Activated T-helper 1 cell treated with Interleukin-2 at 50 U/mL for 16 hours (primary cell): ENCODE measurements around the gene HIVEP2.

Experiments used
- DNase-seq: peaks from one replicate; pipeline ENCODE4 v3.0.0-alpha.2; 2020; ENCODE audit warnings: low read depth

The HIVEP2 gene

DNA sequence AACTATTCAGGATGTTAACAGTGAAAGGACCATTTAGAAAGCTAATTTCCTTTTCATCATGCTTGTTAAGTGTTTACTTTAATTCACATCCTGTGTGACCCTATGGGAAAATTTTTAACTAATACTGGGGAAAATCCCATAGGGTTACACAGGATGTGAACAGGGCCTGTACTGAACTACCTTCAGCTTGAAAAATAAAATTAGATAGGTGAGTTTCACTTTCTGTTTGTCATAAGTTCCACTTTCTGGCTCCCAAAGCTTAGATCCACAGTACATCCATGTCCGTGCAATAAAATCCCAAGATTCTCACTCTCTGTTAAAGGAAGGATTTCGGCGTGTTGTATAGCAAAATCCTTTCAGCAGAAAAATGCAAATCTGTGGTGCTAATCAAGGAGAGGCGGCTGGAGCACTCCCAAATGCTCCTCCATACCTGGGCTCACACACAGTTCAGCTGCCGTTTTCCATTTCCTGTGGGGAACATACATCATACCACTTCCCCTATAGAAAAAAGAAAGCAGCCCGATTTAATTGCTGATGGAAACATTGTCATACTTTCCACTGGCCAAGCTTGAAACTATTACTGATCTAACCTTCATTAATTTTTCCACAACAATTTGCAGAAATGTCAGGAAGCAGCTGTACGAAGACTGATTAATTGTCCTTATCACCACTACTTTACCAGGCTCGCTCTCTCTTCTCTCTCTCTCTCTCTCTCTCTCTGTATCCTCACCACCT, 125.2 kb downstream of the HIVEP2 start:
- DNase-seq, result no peak

DNA sequence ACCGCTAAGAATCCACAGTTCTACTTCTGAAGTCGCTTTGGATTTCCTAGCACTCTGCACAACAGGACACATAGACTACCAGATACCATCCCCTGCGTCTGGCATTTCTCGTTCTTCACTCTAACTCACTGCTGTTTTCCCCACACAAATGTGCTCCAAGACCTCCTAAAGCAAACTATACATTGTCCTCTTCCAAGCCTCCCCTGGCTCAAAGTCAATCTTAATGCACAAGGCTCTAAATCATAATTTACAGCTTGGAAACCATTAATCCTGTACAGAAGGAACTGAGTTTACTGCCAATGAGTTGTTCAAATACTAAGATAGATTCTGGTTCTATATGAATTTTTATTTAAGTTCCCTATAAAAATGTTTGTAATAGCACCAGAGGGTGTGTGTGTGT, 128.5 kb downstream of the HIVEP2 start:
- no peak for DNase-seq

DNA sequence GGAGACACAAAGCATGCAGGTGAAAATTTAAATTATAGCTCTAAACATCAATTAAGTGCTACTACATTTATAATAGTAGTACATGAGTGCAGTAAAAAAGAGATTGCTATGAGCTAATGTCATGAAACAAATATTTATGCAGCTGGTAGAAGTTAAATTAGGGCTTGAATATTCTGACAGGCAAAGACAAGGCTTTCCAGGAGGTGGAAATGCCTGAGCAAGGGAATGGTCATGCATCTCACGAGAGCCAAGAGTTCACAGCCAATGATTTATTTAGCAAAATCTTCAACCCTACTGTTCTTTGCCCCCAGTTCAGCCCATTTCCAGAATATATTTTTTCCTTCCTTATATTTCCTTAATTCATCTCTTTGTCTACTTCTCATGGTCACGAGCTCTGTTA, 128.9 kb downstream of the HIVEP2 start:
- DNase-seq, result no peak

DNA sequence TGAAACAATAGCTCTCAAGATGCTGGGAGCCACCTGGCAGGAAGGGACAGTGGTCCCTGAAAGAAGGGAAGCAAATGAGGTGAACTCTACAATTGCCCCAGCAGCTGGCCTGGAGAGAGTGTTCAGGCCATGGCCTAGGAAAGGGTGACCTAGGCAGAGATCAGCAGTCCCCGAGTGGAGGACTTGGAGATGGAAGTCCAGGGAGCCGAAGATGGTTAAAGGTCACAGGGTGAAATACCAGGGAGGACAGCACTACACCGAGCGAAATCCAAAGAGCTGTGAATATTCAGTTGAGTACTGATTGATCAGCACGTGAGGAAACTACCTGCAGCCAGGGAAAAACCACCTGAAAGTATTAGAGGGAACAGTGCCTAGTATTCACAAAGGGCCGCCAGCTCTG, 133.1 kb downstream of the HIVEP2 start:
- DNase-seq, result no peak

DNA sequence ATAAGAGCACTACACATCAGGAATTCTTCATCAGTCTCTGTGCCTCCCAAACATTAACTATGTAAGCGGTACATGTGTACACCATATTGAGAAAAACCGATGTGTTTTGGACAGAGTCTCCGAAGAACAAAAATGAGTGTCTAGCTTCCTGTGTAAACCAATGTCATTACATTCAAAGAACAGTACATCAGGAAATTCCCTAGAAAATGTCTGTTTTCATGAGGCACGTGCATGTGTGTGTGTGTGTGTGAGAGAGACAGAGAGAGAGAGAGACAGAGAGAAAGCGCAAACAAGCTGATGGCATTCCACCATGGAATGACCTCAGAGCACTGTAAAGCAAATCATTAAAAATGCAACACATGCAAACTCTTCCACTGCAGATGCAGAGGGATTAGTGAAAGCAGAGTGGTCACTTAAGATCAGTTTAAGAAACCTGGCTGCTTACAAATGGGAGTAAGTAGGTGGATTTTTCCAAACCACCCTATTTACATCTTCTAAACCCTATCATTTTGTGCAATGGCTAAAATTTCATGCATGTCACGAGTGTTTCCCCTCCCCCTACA, 133.9 kb downstream of the HIVEP2 start:
- no peak for DNase-seq

DNA sequence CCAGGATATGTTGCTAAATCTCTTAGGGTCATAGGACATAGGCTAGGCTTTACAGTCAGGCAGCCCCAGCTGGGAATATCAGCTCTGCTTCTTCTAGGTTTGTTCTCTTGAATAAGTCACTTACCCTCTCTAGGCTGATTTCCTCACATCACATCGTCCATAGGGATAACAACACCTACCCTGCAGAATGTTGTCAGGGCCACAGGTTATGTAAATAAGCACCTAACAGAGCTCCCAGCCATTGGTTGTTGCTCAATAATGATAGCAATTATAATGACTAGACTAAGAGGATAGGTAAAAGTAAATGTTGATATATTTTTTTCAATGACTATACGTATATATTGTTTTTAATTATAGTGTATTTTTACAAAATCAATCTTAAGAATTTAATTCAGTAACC, 135.0 kb downstream of the HIVEP2 start:
- DNase-seq, result no peak

DNA sequence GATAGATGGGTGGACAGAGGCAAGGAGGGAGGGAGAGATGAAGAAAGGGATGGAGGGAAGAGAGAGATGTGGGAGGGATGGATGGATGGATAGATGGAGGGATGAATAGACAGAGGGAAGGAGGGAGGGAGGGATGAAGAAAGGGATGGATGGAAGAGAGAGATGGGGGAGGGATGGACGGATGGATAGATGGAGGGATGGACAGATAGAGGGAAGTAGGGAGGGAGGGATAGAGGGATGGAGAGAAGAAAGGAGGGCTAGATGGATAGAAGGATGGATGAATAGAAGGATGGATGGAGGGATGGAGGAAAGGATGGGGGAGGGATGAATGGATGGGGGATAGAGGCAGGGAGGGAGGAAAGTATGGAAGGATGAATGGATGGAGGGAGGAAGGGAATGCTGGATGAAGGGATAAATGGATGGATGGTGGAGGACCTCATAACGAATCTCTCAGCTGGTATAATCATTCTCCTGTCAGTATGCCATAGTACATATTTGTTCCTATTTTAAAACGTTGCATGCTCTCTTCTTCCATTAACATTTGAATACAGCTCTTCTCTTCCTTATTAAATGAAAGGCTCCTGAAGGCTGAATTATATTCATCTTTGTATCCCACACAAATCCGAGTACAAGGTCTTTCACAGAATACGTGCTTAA, 136.4 kb downstream of the HIVEP2 start:
- DNase-seq, result no peak

DNA sequence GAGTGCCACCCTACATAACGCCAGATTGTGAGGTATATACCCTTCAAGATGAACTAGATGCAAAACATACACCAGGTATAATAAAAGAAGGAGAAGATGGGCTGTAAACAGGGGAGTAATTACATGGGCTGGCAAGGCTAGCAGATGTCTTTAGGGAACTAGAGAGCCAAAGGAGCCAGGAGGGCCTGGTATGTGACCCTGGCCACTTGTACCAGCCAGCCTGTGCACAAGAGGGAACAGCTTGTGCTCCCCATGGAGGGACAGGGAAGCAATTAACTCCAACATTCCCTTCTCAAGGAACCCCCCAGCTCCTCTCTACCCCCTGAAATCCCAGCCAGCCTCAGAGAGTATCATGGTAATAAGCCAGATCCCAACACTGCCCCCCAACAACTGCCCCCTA, 139.9 kb downstream of the HIVEP2 start:
- no peak for DNase-seq

DNA sequence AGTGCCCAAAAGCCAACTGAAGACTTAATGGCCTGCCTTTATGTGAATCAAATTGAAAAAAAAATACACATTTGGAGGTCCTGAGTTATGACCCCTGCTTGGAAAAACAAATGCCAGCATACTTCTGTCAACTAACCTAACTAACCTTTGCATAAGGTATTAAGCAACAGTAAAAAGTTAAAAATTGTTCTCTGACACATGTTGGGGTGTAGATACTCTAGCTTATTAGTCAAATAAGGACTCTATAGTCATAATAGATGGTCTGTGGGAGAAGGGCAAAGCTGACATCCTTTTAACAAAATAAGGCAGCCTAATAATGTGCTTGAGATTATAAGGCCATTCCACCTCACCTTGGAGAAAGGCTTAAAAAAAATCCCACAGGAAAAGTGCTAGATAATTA, 140.5 kb downstream of the HIVEP2 start:
- DNase-seq, result no peak

DNA sequence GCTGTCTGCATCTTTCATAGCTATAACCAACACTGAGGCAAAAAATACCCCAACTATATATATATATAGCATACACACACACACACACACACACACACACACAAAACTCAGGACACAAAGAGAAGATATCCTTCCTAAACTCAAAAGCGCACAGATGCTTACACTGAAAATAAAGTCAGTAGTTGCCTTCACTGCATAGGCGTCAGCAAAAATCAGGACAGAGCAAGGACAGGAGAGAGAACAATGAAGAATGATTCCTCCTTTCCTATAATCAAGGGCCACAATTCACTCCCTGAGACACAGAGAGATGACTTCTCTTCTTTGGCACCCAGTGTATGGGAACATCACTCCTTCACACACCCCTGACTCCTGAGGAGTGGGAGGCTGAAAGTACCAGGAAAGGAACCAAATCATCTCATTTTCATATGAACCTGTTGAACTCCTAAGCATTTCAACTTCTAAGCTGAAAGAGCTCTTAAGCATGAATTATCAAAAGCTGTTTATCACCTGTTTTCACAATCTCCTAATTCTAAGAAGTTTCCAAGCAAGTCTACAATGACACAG, 141.4 kb downstream of the HIVEP2 start:
- no peak for DNase-seq

DNA sequence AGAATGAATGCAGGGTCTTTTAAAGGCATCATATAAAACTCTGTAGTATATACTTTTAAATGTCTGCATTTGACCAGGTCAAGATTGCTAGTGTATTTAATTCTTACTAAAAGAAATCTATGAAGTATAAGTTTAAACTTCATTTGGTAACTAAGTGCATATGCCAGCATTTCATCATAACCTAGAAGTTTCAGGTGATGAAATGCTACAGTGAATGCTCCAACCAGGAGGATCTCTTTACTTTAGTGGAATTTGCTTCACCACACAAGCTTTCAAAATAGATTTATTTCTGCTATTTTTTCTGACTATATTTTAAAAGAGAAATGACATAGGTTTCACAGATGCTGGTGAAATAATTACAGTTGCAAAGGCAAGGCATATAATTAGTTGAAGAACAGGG, 141.9 kb downstream of the HIVEP2 start:
- DNase-seq, result no peak

DNA sequence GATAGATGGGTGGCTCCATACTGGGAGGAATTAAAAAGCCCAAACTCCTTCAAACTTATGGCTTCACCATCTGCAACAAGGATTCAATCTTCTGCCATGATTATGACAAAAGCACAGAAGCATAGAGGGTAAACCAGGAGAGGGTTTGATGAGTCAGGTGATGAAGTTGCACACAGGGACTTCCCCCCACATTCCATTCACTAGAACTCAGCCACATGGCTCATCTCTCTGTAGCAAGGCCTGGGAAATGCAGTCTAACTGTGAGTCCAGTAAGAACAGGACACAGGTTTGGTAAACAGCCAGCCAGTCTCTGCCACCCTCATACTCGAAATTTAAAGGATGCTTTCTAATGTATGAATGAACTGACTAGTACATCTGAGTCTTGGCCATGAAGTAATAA, 142.9 kb downstream of the HIVEP2 start:
- no peak for DNase-seq

DNA sequence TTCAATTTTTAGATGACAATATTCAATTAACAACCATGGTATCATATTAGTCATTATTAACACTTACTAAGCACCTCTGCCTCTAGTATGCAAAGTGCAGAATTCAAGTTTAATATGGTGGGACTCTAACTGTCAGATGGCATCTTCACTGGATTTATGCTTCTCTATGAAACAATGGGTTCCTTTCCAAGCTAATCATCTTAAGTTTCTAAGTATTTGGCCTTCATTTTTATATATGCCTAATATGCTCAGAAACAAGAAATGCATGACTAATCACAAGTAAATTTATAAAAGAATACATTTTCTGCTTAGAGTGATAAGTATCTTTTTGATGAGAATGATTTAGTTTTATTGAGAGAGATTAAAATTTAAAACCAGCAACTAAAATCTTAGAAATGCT, 144.7 kb downstream of the HIVEP2 start:
- no peak for DNase-seq

DNA sequence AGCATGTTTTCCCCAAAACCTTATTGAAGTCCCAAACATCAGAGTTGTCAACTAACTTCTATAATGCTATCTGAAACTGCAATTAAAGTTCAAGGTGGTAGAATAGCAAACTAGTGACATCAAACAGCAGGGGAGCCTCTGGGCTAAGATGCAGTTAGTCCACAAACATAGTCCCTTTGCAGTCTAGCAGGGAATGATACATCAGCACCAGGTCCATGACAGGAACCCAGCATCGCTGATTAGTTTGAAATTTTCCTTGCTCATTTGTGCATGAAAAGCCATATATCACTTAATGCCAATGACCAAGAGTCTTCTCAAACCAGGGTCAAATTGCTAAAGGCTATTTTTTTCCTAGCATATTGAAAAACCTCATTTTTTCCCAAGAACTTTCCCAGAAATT, 145.3 kb downstream of the HIVEP2 start:
- DNase-seq, result no peak

DNA sequence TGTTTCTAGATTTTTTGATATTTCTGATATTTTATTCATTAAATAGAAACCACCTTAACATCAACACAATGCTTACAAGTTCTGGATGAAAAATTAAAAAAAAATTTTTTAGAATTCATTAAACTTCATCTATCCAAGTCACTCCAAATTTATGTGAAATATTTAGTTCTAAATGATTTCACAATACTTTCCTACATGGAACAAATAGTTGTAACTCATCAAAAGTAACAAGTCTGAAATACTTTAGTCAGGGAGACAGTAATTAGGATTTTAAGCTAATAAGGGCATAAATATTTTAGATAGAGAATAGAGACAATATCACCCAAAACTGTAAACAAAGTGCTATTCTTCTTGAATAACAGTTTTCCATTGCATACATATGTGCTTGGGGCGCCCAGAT, 147.8 kb downstream of the HIVEP2 start:
- DNase-seq, result no peak

DNA sequence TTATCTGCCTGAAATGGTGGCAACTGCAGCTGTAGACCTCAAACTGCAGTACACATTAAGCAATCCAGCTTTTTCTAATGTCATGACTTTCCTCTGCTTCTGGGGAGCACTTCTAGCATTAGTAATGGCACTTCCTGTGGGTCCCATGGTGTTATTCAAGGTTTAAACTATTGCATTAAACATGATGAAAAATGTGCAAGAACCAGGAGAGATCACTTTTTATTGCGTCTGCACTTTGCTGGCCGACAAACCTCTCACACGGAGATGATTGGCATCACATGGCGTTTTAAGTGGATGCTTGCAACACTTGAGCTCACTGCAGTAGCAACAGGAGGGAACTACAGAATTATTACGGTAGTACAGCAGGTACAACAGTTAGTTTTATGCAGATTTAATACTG, 148.4 kb downstream of the HIVEP2 start:
- DNase-seq, result no peak

DNA sequence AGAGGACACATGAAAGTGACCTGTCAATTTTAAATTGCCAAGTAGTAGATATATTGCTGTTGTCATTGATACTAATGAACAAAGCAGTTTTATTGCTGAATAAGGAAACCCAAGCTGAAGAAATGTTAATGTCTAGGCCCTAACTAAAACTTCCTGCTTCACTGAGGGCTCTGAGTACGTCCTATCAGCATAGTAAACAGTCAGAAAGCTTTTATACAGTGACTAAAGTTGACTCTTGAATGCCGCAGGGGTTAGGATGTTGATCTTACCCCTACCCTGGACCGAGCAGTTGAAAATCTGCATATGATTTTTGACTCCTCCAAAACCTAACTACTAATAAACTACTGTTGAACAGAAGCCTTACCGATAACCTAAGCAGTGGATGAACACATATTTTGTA, 149.0 kb downstream of the HIVEP2 start:
- no peak for DNase-seq

DNA sequence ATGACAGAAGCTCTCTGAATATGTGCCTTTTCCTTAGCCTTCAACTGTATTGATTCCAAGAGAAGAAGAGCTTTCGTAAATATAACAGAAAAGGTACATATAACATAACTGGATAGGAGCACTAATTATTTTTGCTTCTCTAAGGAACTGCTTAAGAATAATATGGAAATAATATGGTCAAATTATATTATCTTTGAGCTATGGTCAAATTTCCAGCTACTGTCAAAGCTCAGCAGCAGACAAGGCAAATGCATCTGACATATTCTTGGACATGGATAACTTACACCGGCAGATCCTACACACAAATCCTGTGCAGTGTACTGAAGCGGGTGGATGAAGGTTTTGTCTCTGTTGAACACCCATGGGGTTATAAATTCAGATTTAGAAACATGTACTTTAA, 150.6 kb downstream of the HIVEP2 start:
- DNase-seq, result no peak

DNA sequence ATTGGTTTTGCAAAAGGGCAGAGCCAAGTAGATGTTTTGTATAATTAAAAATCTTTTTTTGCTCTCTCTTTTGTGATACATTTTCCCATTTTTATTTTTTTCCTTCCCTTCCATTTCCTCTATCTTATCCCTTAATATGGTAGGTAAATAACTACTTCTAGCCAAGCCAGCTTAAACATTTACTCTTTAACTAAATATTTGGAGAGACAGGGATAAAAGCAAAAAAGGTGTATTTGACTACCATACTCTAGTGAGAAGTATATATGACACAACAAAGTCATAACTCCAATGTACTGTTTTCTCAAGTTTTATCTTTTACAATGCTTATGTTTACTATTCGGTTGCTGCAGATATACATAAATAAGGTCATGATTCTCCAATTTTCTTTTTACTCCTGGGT, 154.7 kb downstream of the HIVEP2 start:
- no peak for DNase-seq

DNA sequence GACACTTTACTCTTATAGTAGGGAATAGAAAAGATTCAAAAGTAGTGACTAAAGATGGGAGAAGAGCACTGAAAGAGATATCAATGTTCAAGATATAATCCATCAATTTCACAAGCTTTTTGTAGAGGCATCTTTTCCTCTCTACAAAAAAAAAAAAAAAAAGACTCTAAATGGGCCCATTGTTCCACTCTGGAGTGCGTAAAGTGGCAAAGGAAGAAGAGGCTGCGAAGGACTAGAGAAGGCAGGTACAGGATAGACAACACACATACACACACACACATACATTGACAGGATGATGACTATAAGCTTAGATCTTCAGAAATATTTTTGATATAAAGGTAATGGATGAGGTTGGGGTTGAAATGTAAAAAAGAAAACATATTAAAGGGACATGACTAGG, 157.6 kb downstream of the HIVEP2 start:
- no peak for DNase-seq

DNA sequence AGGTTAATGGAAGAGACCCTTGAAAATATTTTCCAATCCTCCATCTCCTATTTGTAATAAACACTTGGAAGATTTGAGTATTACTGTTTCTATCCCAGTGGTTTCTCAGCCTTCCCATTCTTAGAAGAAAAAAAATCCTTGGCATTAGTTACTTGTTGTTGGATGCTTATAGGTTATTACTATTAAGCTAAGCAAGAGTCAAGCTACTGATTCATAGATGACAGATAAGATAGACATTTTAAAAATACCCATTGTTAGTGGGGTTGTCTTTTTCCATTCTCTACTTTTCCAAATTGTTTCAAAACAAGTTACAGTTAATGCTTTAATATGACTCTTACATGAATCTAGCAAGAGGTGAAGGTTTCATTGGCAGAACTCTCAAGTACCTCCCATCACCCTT, 158.5 kb downstream of the HIVEP2 start:
- no peak for DNase-seq

DNA sequence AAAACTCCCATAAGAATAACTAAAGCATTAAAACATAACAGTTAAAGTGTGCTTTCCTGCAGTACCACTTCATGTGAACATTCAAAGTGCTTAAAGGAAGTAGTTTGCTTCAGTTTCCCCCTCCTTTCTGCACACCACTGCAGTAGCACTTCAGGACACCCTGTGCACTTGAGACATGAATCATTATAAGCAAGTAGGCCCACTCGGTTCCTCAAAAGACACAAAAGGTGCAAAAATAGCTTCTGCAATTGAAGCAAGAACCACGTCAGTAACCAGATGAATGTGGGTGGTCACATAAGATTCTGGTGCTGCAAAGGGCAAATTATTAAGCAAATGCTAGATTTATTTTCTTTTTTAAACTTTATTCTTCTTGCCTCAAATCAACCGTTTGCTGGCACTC, 160.6 kb downstream of the HIVEP2 start:
- no peak for DNase-seq

DNA sequence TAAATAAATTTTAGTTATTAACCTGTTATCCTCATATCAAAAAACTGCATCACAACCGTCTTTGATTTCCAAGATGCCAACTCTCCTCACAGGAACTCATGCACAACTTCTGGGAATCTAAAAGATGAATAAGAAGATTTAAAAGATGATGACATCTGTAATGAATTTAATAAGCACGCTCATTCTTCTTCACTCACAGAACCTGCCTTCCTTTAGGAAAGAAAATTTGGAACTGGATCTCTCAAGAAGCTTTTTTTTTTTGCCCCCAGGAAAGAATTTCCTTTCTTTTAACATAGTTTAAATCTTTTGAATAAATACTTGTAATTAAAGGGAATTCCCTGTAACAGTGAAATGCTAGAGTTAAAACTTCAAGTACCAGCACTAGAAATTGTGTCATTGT, 161.5 kb downstream of the HIVEP2 start:
- DNase-seq, result no peak

DNA sequence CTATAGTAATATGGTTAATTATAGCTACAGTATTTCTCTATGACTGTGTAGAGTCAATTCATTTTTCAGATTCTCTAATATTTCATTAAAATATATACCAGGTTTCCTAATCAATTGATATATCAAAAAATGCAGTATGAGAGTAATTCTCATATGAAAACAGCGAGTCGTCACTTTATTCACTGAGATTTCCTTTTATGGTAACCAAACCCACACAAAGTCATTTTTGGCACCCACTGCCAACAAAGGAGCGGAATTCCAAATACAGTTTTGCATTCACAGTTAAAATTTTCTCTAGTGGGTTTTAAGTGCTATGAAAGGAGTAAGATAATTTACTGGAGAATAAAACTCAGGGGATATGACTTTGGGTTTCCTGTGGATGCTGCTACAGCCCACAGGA, 163.8 kb downstream of the HIVEP2 start:
- DNase-seq, result no peak
